NCI-H2107 treated with DMSO at 0.1 percent for 48 hours (cell line): ENCODE measurements around the gene PRR20G.

ENCODE experiments used
- DNase-seq: peaks from one replicate; lab custom pipeline; 2025; ENCODE audit not compliant: unreplicated experiment; lab: John Stamatoyannopoulos, UW

Gene PRR20G

GRCh38 chr3:127264794-127265514, 22.9 kb downstream of the PRR20G start:
- DNase-seq = no peak

GRCh38 chr3:127264292-127264691, 23.6 kb downstream of the PRR20G start:
- DNase-seq = no peak

- no peak for DNase-seq
Measured at GRCh38 chr3:127263586-127264231, 24.1 kb downstream of the PRR20G start.

- DNase-seq = no peak
Measured at GRCh38 chr3:127263037-127263436, 24.8 kb downstream of the PRR20G start.

GRCh38 chr3:127262533-127262932, 25.3 kb downstream of the PRR20G start:
- no peak for DNase-seq

GRCh38 chr3:127261925-127262324, 25.9 kb downstream of the PRR20G start:
- no peak for DNase-seq

GRCh38 chr3:127260826-127261555, 26.9 kb downstream of the PRR20G start:
- DNase-seq = no peak

GRCh38 chr3:127260416-127260815, 27.4 kb downstream of the PRR20G start:
- DNase-seq = no peak

- DNase-seq = no peak
Measured at GRCh38 chr3:127259882-127260281, 28.0 kb downstream of the PRR20G start.

- no peak for DNase-seq
Measured at GRCh38 chr3:127258733-127259132, 29.1 kb downstream of the PRR20G start.

GRCh38 chr3:127257351-127257750, 30.5 kb downstream of the PRR20G start:
- DNase-seq = no peak

- no peak for DNase-seq
Measured at GRCh38 chr3:127256733-127257271, 31.0 kb downstream of the PRR20G start.

GRCh38 chr3:127256138-127256537, 31.7 kb downstream of the PRR20G start:
- DNase-seq = no peak

- no peak for DNase-seq
Measured at GRCh38 chr3:127255516-127255915, 32.3 kb downstream of the PRR20G start.

GRCh38 chr3:127254730-127255129, 33.1 kb downstream of the PRR20G start:
- DNase-seq = no peak

GRCh38 chr3:127254033-127254644, 33.7 kb downstream of the PRR20G start:
- no peak for DNase-seq

- no peak for DNase-seq
Measured at GRCh38 chr3:127253491-127253890, 34.4 kb downstream of the PRR20G start.

- DNase-seq = no peak
Measured at GRCh38 chr3:127252446-127252845, 35.4 kb downstream of the PRR20G start.

- no peak for DNase-seq
Measured at GRCh38 chr3:127250032-127250431, 37.8 kb downstream of the PRR20G start.

- no peak for DNase-seq
Measured at GRCh38 chr3:127247292-127247691, 40.6 kb downstream of the PRR20G start.

- no peak for DNase-seq
Measured at GRCh38 chr3:127238602-127239001, 49.2 kb downstream of the PRR20G start.
